Lung (tissue), 12 donors: ENCODE results near the gene ACAA1. TPM values are rescaled to one million over a fixed set of nuclear protein-coding genes. Genes with fewer than 3 reads are reported as not detected.
A peak's percentile ranks its signal among the peaks of the same experiment; 100 is the strongest.

ENCODE experiments used
- ATAC-seq: fragments of 200-7000 bp; cut with Tn5 transposase; one replicate; pipeline ENCODE4 v1.9.1; 2020; ENCODE audit warnings: moderate number of reproducible peaks; ENCODE audit not compliant: insufficient read depth, low FRiP score
- DNase-seq, 3 donors: peaks; one replicate each; pipeline ENCODE4 v3.0.0-alpha.2; 2013 to 2017
- H3K27ac ChIP-seq, 2 donors: one replicate each; pipeline ENCODE4 v1.5.1; 2013; ENCODE audit warnings: mild to moderate bottlenecking in 2 of 2, moderate library complexity in 2 of 2, control low read depth in 1 of 2, inconsistent platforms in 1 of 2, low read depth in 1 of 2, low read length in 1 of 2
- H3K27me3 ChIP-seq, 3 donors: one replicate each; pipeline ENCODE4 v1.5.1; 2013; ENCODE audit warnings: low read length in 2 of 3; ENCODE audit not compliant: control insufficient read depth in 3 of 3, insufficient read depth in 3 of 3
- H3K36me3 ChIP-seq, 4 donors: one replicate each; pipeline ENCODE4 v1.5.1; 2013; ENCODE audit warnings: low read length in 4 of 4, mild to moderate bottlenecking in 1 of 4, moderate library complexity in 1 of 4; ENCODE audit not compliant: control insufficient read depth in 4 of 4, insufficient read depth in 4 of 4
- H3K4me1 ChIP-seq, 5 donors: one replicate each; pipeline ENCODE4 v1.5.1; 2013; ENCODE audit warnings: low read length in 5 of 5, mild to moderate bottlenecking in 2 of 5, moderate library complexity in 1 of 5; ENCODE audit not compliant: control insufficient read depth in 5 of 5, insufficient read depth in 5 of 5
- H3K4me3 ChIP-seq: one replicate; pipeline ENCODE4 v1.5.1; 2013; ENCODE audit warnings: mild to moderate bottlenecking, control low read depth, moderate library complexity
- H3K9ac ChIP-seq, 2 donors: one replicate each; pipeline ENCODE4 v1.5.1; 2013; ENCODE audit warnings: low read length in 2 of 2, control low read depth in 1 of 2; ENCODE audit not compliant: insufficient read depth in 1 of 2
- H3K9me3 ChIP-seq, 4 donors: one replicate each; pipeline ENCODE4 v1.5.1; 2013; ENCODE audit warnings: low read length in 3 of 4, mild to moderate bottlenecking in 1 of 4, moderate library complexity in 1 of 4; ENCODE audit not compliant: control insufficient read depth in 4 of 4, insufficient read depth in 3 of 4
- WGBS, 2 donors: extraction: QIAGEN DNeasy Blood & Tissue Kit; methylation state at CpG; one replicate each; pipeline ENCODE4 v1.1.7; 2013; 5-methylcytosine and 5-hydroxymethylcytosine counted together
- polyA plus RNA-seq, 2 donors: library from polyadenylated mRNA; stranded (reverse); fragments of 200-250 nt; gene quantifications; one replicate each; pipeline ENCODE4 v1.2.1, GENCODE V29; 2013
- total RNA-seq, 2 donors: library from RNA; depleted of rRNA in 1 of 2; stranded (reverse); fragments of >200 nt in 1 of 2; gene quantifications; one replicate each; pipeline ENCODE4 v1.2.1, GENCODE V29; 2014 to 2021
- TF ChIP-seq, protein P1 (sequence below): IDR thresholded peaks from 2 replicates; pipeline ENCODE4 v1.5.1; 2012; ENCODE audit warnings: mild to moderate bottlenecking; ENCODE audit errors: control extremely low read depth, extremely low read depth
- donor health status: control.
- donor health status: control.
- donor health status: Bipolar disorder and iron deficiency.
- donor health status: healthy.
- donor health status: DM: yes; HTN: yes; CAD: no.

ACAA1 gene
- total and polyA plus RNA-seq, 4 donors: 50.1 to 112 (median 89.0) TPM

DNA sequence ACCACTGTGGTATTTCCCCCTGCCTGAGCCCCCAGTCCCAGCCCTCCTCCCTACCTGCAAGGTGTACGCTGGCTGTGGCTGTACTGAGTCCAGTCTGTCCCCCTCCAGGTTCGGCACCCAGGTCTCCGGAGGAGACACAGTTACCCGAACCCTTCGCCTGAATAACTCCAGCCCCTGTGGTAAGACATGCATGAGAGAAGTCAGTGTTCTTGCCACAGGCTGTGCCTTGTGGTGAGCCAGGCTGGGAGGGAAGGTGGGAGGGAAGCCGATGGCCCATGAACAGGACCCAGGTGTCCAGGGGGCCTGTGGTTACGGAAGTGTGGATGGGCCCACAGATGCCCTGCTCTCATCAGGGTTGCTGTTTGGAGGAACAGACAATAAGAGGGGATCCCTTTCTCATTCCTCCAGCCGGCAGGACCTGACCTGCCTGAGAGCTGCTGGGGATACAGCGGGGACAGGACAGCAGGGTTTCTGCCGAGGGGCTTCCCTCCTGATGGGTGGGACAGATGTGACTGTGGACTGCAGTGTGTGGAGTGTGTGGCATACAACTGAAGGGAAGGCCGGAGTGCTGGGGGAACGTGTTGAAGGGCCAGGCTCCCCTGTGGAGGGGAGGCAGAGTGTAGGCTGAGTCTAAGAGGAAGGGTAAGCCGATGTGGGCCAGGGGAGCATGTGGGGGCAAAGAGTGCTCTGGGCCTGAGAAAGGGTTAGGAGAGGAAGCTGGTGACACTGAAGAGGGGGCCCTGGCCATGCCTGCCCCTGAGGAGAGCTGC, 21.9 kb downstream of the ACAA1 start:
- DNase-seq (peak in 1 of 3 donors; percentile 12), ATAC-seq (no peak)

DNA sequence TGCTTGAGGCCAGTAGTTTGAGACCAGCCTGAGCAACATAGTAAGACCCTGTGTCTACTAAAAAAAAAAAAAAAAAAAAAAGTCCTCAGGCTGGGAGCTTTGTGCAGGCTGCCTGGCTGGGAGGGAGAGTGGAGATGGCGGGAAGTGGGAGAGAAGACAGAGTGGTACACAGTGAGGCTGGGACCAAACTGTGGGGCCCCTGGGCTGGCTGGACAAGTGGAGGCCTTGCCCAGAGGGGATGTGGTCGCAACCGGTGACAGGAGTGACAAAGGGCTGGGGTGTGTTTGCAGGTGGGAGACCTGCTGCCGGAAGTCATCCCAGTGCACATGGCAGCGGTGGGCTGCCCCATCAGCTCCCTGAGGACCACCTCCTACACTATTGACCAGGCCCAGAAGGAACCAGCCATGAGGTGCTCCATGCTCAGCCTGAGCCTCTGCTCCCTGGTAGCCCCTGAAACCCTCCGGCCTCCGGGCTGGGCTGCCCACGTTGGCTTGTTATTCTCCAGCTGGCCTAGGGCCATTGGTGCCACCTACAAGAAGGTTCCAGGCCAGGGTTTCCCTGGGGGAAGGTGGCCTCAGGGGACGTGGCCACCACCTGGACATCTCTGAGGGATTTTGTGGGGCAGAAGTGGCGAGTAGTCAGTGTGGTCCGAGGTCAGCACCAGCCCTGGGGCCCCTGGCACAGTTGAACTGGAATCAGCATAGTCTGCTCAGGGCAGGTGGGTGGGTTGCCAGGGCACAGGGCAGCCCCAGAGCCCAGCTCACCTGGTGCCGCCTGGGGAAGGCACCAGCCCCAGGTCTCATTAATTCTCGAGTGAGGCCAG, 22.7 kb downstream of the ACAA1 start:
- ATAC-seq (no peak), DNase-seq (peak in 1 of 3 donors; percentile 13)
- no peaks in the 10 kb centered on the region for H3K27me3 ChIP-seq
- H3K36me3 ChIP-seq: peaks cover 0 to 3% (median 2%) of the 10 kb centered on the region in 4 donors
- H3K4me3 ChIP-seq: no peak overlapping the region
- TF ChIP-seq, protein P1, sequence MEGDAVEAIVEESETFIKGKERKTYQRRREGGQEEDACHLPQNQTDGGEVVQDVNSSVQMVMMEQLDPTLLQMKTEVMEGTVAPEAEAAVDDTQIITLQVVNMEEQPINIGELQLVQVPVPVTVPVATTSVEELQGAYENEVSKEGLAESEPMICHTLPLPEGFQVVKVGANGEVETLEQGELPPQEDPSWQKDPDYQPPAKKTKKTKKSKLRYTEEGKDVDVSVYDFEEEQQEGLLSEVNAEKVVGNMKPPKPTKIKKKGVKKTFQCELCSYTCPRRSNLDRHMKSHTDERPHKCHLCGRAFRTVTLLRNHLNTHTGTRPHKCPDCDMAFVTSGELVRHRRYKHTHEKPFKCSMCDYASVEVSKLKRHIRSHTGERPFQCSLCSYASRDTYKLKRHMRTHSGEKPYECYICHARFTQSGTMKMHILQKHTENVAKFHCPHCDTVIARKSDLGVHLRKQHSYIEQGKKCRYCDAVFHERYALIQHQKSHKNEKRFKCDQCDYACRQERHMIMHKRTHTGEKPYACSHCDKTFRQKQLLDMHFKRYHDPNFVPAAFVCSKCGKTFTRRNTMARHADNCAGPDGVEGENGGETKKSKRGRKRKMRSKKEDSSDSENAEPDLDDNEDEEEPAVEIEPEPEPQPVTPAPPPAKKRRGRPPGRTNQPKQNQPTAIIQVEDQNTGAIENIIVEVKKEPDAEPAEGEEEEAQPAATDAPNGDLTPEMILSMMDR: no peak
- WGBS, 2 donors: 89 to 95% methylated on average over 13 of the region's 13 CpGs
- H3K9ac ChIP-seq: no peak overlapping the region
- no peak overlapping the region for H3K27ac ChIP-seq
- no peaks in the 10 kb centered on the region for H3K9me3 ChIP-seq
- H3K4me1 ChIP-seq: peaks cover 0 to 1% (median 0%) of the 10 kb centered on the region in 5 donors

More for the DNA sequence above, 21.9 kb downstream of the ACAA1 start:
- Histone ChIP-seq H3K4me1 (no peaks in the 10 kb centered on the region), H3K36me3 (peaks cover 0 to 5% (median 3%) of the 10 kb centered on the region in 4 donors), H3K9me3 (no peaks in the 10 kb centered on the region), H3K4me3 (no peak overlapping the region), H3K27ac (no peak overlapping the region), H3K9ac (no peak overlapping the region), H3K27me3 (no peaks in the 10 kb centered on the region)
- TF ChIP-seq, protein P1: no peak
- 83 to 86% methylated on average over 13 of the region's 13 CpGs for WGBS, 2 donors

DNA sequence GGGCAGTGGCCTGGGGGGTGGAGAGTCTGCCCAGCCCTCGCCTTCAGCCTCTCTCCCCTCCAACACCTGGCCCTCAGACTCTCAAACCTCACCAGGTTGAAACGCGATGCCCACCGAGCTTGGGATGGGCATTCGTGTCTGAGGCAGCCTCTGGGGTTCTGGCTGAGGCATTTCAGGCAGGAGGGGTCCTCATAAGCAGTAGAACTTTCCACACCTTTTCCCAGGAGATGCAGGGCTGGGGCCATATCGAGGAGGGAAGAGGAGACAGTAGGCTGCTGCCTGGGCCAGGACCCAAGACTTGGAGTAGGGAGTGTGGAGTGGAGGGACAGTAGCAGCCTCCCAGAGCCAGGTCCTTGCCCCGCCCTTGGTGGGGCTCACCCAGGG, 24.6 kb downstream of the ACAA1 start:
- DNase-seq (no peak), ATAC-seq (no peak)
- H3K36me3 ChIP-seq: no peaks in the 10 kb centered on the region
- WGBS, 2 donors: 92% methylated on average over 7 of the region's 7 CpGs
- H3K4me3 ChIP-seq: no peak overlapping the region
- no peaks in the 10 kb centered on the region for H3K9me3 ChIP-seq
- H3K27ac ChIP-seq: no peak overlapping the region
- H3K4me1 ChIP-seq: peaks cover 0 to 1% (median 0%) of the 10 kb centered on the region in 5 donors
- TF ChIP-seq, protein P1: no peak
- no peak overlapping the region for H3K9ac ChIP-seq
- H3K27me3 ChIP-seq: no peaks in the 10 kb centered on the region
